Measurements from ENCODE around the gene MYBPH.

The MYBPH gene

GRCh38 chr1:203178083-203178482 lies 2.5 kb upstream of the MYBPH start:
- DNase-seq = no peak

GRCh38 chr1:203177470-203178039 lies 1.9 kb upstream of the MYBPH start:
- no peak for DNase-seq

- no peak for DNase-seq
Measured at GRCh38 chr1:203177036-203177405, 1.4 kb upstream of the MYBPH start.

GRCh38 chr1:203176273-203177035 lies 828 bp upstream of the MYBPH start:
- no peak for DNase-seq

GRCh38 chr1:203175827-203176241 lies 208 bp upstream of the MYBPH start:
- DNase-seq = no peak

GRCh38 chr1:203174324-203174985 lies 1.2 kb downstream of the MYBPH start:
- no peak for DNase-seq

- no peak for DNase-seq
Measured at GRCh38 chr1:203173566-203173965, 2.1 kb downstream of the MYBPH start.

GRCh38 chr1:203173011-203173555 lies 2.5 kb downstream of the MYBPH start:
- DNase-seq = no peak

GRCh38 chr1:203172184-203173010 lies 3.2 kb downstream of the MYBPH start:
- peak; percentile 33 for DNase-seq

- DNase-seq = no peak
Measured at GRCh38 chr1:203171341-203172183, 4.1 kb downstream of the MYBPH start.

GRCh38 chr1:203170625-203171330 lies 4.8 kb downstream of the MYBPH start:
- DNase-seq = no peak

GRCh38 chr1:203169770-203170520 lies 5.7 kb downstream of the MYBPH start:
- DNase-seq = no peak

GRCh38 chr1:203168991-203169390 lies 6.6 kb downstream of the MYBPH start:
- no peak for DNase-seq

GRCh38 chr1:203168256-203168786 lies 7.3 kb downstream of the MYBPH start:
- no peak for DNase-seq

GRCh38 chr1:203167913-203168200 lies 7.8 kb downstream of the MYBPH start:
- DNase-seq = no peak

- DNase-seq = peak; percentile 3
Measured at GRCh38 chr1:203167026-203167912, 8.4 kb downstream of the MYBPH start.

- DNase-seq = no peak
Measured at GRCh38 chr1:203166192-203166940, 9.3 kb downstream of the MYBPH start.

- no peak for DNase-seq
Measured at GRCh38 chr1:203165800-203166161, 9.8 kb downstream of the MYBPH start.

Measured in CD4-positive, alpha-beta T cell treated with Interleukin-21 for 1 hour (primary cell).